HepG2 (cell line): Measurements from ENCODE around the gene CCDC88C. TPM values are rescaled to one million over a fixed set of nuclear protein-coding genes. Genes with fewer than 3 reads are reported as not detected.

ENCODE experiments used
- ATAC-seq: fragments of 200-7000 bp; cut with Tn5 transposase; 3 replicates; pipeline ENCODE4 v1.9.1; 2020; ENCODE audit warnings: mild to moderate bottlenecking, moderate library complexity
- BruUV-seq: library from RNA; stranded (reverse); fragments of 400-500 nt; replicated peaks from 2 replicates; lab custom pipeline; 2021; lab: Mats Ljungman, UMichigan
- CTCF ChIA-PET: fragments of 300-600 bp; formaldehyde crosslinking; extraction: SDS; loops from one replicate; lab custom pipeline; 2021; ENCODE audit warnings: low total read pairs, inconsistent platforms, low intra/inter-chr PET ratio; lab: Yijun Ruan, JAX
- POLR2A ChIA-PET: fragments of 350-600 bp; sonication (Branson Sonifier 250); formaldehyde crosslinking; loops from one replicate; lab custom pipeline; 2020; ENCODE audit warnings: antibody characterized with exemption, inconsistent platforms; lab: Yijun Ruan, JAX
- DNase-seq: peaks from one replicate; pipeline ENCODE4 v3.0.0-alpha.2; 2015; ENCODE audit warnings: low spot score
- FAIRE-seq: peaks from 3 replicates; lab custom pipeline; 2011; peaks lifted over from hg19 to GRCh38; lab: Jason Lieb, UNC
- H2AFZ ChIP-seq: one replicate; pipeline ENCODE4 v1.6.1; 2011; ENCODE audit warnings: low read length, inconsistent platforms
- H3K27ac ChIP-seq: fragments of 300-600 bp; 3 replicates; pipeline ENCODE4 v1.8.0; 2011; ENCODE audit warnings: mixed run types, mild to moderate bottlenecking, mixed read lengths, low read length, inconsistent platforms; ENCODE audit not compliant: insufficient read depth; ENCODE audit errors: extremely low read length
- H3K27me3 ChIP-seq, 2 experiments: fragments of 200-600 bp in 1 of 2; 2 replicates in 1 of 2; 3 replicates in 1 of 2; pipeline versions ENCODE4 v1.6.0 to v1.8.0; 2011; ENCODE audit warnings: low read length in 2 of 2, mild to moderate bottlenecking in 2 of 2, moderate library complexity in 2 of 2, inconsistent platforms in 1 of 2; ENCODE audit not compliant: insufficient read depth in 2 of 2, control insufficient read depth in 1 of 2
- H3K36me3 ChIP-seq, 2 experiments: fragments of 200-600 bp in 1 of 2; replicated peaks in 1 of 2; 2 replicates in 1 of 2; 3 replicates in 1 of 2; pipeline versions ENCODE4 v1.5.1 to v1.8.0; 2011; ENCODE audit warnings: low read length in 2 of 2, inconsistent platforms in 1 of 2; ENCODE audit not compliant: insufficient read depth in 2 of 2, control insufficient read depth in 1 of 2
- H3K4me1 ChIP-seq: 2 replicates; pipeline ENCODE4 v1.5.1; 2012; ENCODE audit warnings: low read length, inconsistent platforms; ENCODE audit not compliant: insufficient read depth
- H3K4me2 ChIP-seq: 2 replicates; pipeline ENCODE4 v1.6.0; 2011; ENCODE audit warnings: low read depth, low read length, inconsistent platforms
- H3K4me3 ChIP-seq, 3 experiments: fragments of 200-600 bp in 1 of 3; sonication (generic), shearing (Covaris generic) in 1 of 3; replicated peaks in 1 of 3; 2 replicates each; pipeline ENCODE4 v1.5.1; 2011 to 2016; ENCODE audit warnings: low read length in 3 of 3, inconsistent platforms in 2 of 3, low read depth in 2 of 3, mild to moderate bottlenecking in 2 of 3, control low read depth in 1 of 3, mixed read lengths in 1 of 3; ENCODE audit not compliant: insufficient read depth in 1 of 3
- H3K79me2 ChIP-seq: one replicate; pipeline ENCODE4 v1.6.1; 2011; ENCODE audit warnings: low read length, inconsistent platforms; ENCODE audit not compliant: insufficient read depth
- H3K9ac ChIP-seq: 2 replicates; pipeline ENCODE4 v1.6.0; 2011; ENCODE audit warnings: mild to moderate bottlenecking, low read depth, low read length, inconsistent platforms; ENCODE audit not compliant: insufficient read depth
- H3K9me3 ChIP-seq: 2 replicates; pipeline ENCODE4 v1.5.1; 2012; ENCODE audit warnings: mild to moderate bottlenecking, low read length
- H4K20me1 ChIP-seq: 2 replicates; pipeline ENCODE4 v1.6.0; 2011; ENCODE audit warnings: inconsistent platforms, mild to moderate bottlenecking, low read length, moderate library complexity; ENCODE audit not compliant: insufficient read depth
- ARNT2 ChIP-seq: sonication (generic); formaldehyde crosslinking; IDR thresholded peaks from 2 replicates; pipeline ENCODE4 v1.8.0; 2022; ENCODE audit warnings: mild to moderate bottlenecking, low read depth, missing genetic modification reagents, moderate library complexity
- BCL6 ChIP-seq: IDR thresholded peaks from 2 replicates; pipeline ENCODE4 v1.6.1; 2016; ENCODE audit warnings: missing genetic modification reagents, missing compliant biosample characterization
- CEBPB ChIP-seq: IDR thresholded peaks from 2 replicates; pipeline ENCODE4 v1.6.1; 2011; ENCODE audit warnings: low read depth, low read length, improper control_type of control experiment, borderline replicate concordance
- HNRNPLL ChIP-seq: fragments of 200-400 bp; formaldehyde crosslinking; IDR thresholded peaks from 2 replicates; pipeline ENCODE4 v1.6.1; 2017; ENCODE audit warnings: mild to moderate bottlenecking, low read depth, low read length; ENCODE audit not compliant: poor library complexity, severe bottlenecking
- KDM5B ChIP-seq: sonication (generic); formaldehyde crosslinking; IDR thresholded peaks from 2 replicates; pipeline ENCODE4 v1.4.0; 2020; ENCODE audit warnings: missing genetic modification reagents, mild to moderate bottlenecking, borderline replicate concordance
- KLF13 ChIP-seq: sonication (generic); formaldehyde crosslinking; IDR thresholded peaks from 2 replicates; pipeline ENCODE4 v1.4.0; 2020; ENCODE audit warnings: mild to moderate bottlenecking, missing genetic modification reagents
- NFE2L2 ChIP-seq: fragments of 150-350 bp; IDR thresholded peaks from 2 replicates; pipeline ENCODE4 v1.6.1; 2014; ENCODE audit warnings: low read length
- NPAS2 ChIP-seq: sonication (generic); formaldehyde crosslinking; IDR thresholded peaks from 2 replicates; pipeline ENCODE4 v1.8.0; 2022; ENCODE audit warnings: mild to moderate bottlenecking, missing genetic modification reagents, borderline replicate concordance
- PBX3 ChIP-seq: sonication (generic); formaldehyde crosslinking; IDR thresholded peaks from 2 replicates; pipeline ENCODE4 v1.8.1; 2023; ENCODE audit warnings: missing genetic modification reagents, inconsistent platforms, borderline replicate concordance
- SALL1 ChIP-seq: sonication (generic); formaldehyde crosslinking; IDR thresholded peaks from 2 replicates; pipeline ENCODE4 v1.8.0; 2022; ENCODE audit warnings: mild to moderate bottlenecking, missing genetic modification reagents
- SCMH1 ChIP-seq: sonication (generic); formaldehyde crosslinking; IDR thresholded peaks from 2 replicates; pipeline ENCODE4 v1.9.0; 2021; ENCODE audit warnings: missing genetic modification reagents, mild to moderate bottlenecking, borderline replicate concordance
- ZKSCAN8 ChIP-seq: IDR thresholded peaks from 2 replicates; pipeline ENCODE4 v1.6.1; 2016; ENCODE audit warnings: borderline replicate concordance, missing genetic modification reagents, missing compliant biosample characterization
- ZNF235 ChIP-seq: sonication (generic); formaldehyde crosslinking; IDR thresholded peaks from 2 replicates; pipeline ENCODE4 v1.8.1; 2023; ENCODE audit warnings: mild to moderate bottlenecking, missing genetic modification reagents, borderline replicate concordance
- ZNF501 ChIP-seq: sonication (generic); formaldehyde crosslinking; IDR thresholded peaks from 2 replicates; pipeline ENCODE4 v1.5.1; 2020; ENCODE audit warnings: mild to moderate bottlenecking, moderate library complexity, missing genetic modification reagents
- ZNF703 ChIP-seq: sonication (generic); formaldehyde crosslinking; IDR thresholded peaks from 2 replicates; pipeline ENCODE4 v1.5.1; 2020; ENCODE audit warnings: missing genetic modification reagents, mild to moderate bottlenecking, moderate library complexity, borderline replicate concordance
- ZNF75D ChIP-seq: sonication (generic); formaldehyde crosslinking; IDR thresholded peaks from 2 replicates; pipeline ENCODE4 v1.8.1; 2023; ENCODE audit warnings: missing genetic modification reagents, mild to moderate bottlenecking, borderline replicate concordance
- WGBS: methylation state at CpG from one replicate; pipeline ENCODE4 v1.1.6; 2017; ENCODE audit warnings: low lambda C conversion rate; 5-methylcytosine and 5-hydroxymethylcytosine counted together
- in situ Hi-C: cut with HindIII; loops from 2 replicates; pipeline ENCODE4 v1.10.0; 2017; ENCODE audit warnings: low pct_unique_long_range_greater_than_20kb; ENCODE audit not compliant: extremely low pct_ligation_motif_present
- intact Hi-C: fragments of 100-400 bp; cut with micrococcal nuclease; formaldehyde crosslinking; loops from one replicate; pipeline ENCODE4 v1.10.0; 2022; ENCODE audit not compliant: unreplicated experiment
- polyA plus RNA-seq, 8 experiments: library from polyadenylated mRNA; depleted of rRNA in 3 of 8; stranded (reverse) in 7 of 8; unstranded in 1 of 8; fragments of >200 nt; fragmentation: Illumina TruSeq in 4 of 8; extraction: Trizol in 4 of 8; gene quantifications; 2 replicates each; pipeline versions ENCODE4 v1.2.1 to v1.2.3, GENCODE V29; 2011 to 2016; ENCODE audit warnings: low read depth in 4 of 8, missing spikeins in 1 of 8, mixed read lengths in 1 of 8; ENCODE audit not compliant: insufficient read depth in 1 of 8
- total RNA-seq, 5 experiments: library from RNA; depleted of rRNA; stranded (reverse); fragments of >200 nt; fragmentation: Illumina TruSeq; extraction: Trizol; gene quantifications; 2 replicates each; pipeline ENCODE4 v1.2.3, GENCODE V29; 2016; ENCODE audit warnings: low read depth in 1 of 5

CCDC88C gene
- total and polyA plus RNA-seq, 2 of the 13 experiments (the other 11 are each of a cell fraction or from before 2014, with no cell fraction given) = 3.6 to 11.7 TPM

- Histone ChIP-seq H3K79me2 (no peaks in the 10 kb centered on the region), H3K36me3 (peaks cover 0 to 7% of the 10 kb centered on the region in 2 experiments; a peak in 1 of 5 replicates), H2AFZ (no peak overlapping the region), H3K4me3 (no peak overlapping the region), H4K20me1 (no peaks in the 10 kb centered on the region), H3K4me2 (no peak overlapping the region), H3K27me3 (no peaks in the 10 kb centered on the region), H3K9me3 (no peaks in the 10 kb centered on the region), H3K4me1 (0 out of 2 replicates have a peak, but pooled peaks cover 7% of the 10 kb centered on the region), H3K27ac (no peak overlapping the region), H3K9ac (no peak overlapping the region)
- intact Hi-C loops (no loop called here), in situ Hi-C loops (no loop called here)
- FAIRE-seq (no peak), ATAC-seq (no peak), DNase-seq (no peak)
- 60% methylated on average over 1 of the region's 1 CpG for WGBS
- POLR2A ChIA-PET = no interaction called here
- no TSS peak for BruUV-seq
- CTCF ChIA-PET = no interaction called here
- TF ChIP-seq ARNT2 (CRISPR knock-in tag) (no peak), CEBPB (no peak), KDM5B (CRISPR knock-in tag) (no peak), SALL1 (CRISPR knock-in tag) (no peak), ZNF703 (CRISPR knock-in tag) (no peak), SCMH1 (CRISPR knock-in tag) (no peak), ZNF235 (CRISPR knock-in tag) (no peak), ZKSCAN8 (CRISPR knock-in tag) (no peak), PBX3 (CRISPR knock-in tag) (no peak), ZNF75D (CRISPR knock-in tag) (no peak), NFE2L2 (no peak), BCL6 (CRISPR knock-in tag) (no peak), HNRNPLL (no peak), ZNF501 (CRISPR knock-in tag) (no peak), NPAS2 (CRISPR knock-in tag) (no peak), KLF13 (CRISPR knock-in tag) (no peak)
Measured at GRCh38 chr14:91350483-91350812, 67.2 kb downstream of the CCDC88C start.
